Mucosa of stomach (tissue), 1 donor: Measurements from ENCODE around the gene INO80B.

Experiments used
- H3K27me3 ChIP-seq: one replicate; pipeline ENCODE4 v1.7.0; 2013; ENCODE audit warnings: mild to moderate bottlenecking, low read length; ENCODE audit not compliant: control insufficient read depth, insufficient read depth
- H3K36me3 ChIP-seq: one replicate; pipeline ENCODE4 v1.7.0; 2013; ENCODE audit warnings: low read length; ENCODE audit not compliant: control insufficient read depth, insufficient read depth
- H3K4me1 ChIP-seq: one replicate; pipeline ENCODE4 v1.7.0; 2013; ENCODE audit warnings: mild to moderate bottlenecking, low read length; ENCODE audit not compliant: control insufficient read depth, insufficient read depth
- H3K4me3 ChIP-seq: one replicate; pipeline ENCODE4 v1.7.0; 2013; ENCODE audit warnings: low read length
- H3K9ac ChIP-seq: one replicate; pipeline ENCODE4 v1.7.0; 2013; ENCODE audit warnings: mild to moderate bottlenecking, low read length, moderate library complexity
- H3K9me3 ChIP-seq: one replicate; pipeline ENCODE4 v1.7.0; 2013; ENCODE audit warnings: mild to moderate bottlenecking, low read length, moderate library complexity; ENCODE audit not compliant: control insufficient read depth
- donor health status: Pancreatic carcinoma.

INO80B gene

DNA sequence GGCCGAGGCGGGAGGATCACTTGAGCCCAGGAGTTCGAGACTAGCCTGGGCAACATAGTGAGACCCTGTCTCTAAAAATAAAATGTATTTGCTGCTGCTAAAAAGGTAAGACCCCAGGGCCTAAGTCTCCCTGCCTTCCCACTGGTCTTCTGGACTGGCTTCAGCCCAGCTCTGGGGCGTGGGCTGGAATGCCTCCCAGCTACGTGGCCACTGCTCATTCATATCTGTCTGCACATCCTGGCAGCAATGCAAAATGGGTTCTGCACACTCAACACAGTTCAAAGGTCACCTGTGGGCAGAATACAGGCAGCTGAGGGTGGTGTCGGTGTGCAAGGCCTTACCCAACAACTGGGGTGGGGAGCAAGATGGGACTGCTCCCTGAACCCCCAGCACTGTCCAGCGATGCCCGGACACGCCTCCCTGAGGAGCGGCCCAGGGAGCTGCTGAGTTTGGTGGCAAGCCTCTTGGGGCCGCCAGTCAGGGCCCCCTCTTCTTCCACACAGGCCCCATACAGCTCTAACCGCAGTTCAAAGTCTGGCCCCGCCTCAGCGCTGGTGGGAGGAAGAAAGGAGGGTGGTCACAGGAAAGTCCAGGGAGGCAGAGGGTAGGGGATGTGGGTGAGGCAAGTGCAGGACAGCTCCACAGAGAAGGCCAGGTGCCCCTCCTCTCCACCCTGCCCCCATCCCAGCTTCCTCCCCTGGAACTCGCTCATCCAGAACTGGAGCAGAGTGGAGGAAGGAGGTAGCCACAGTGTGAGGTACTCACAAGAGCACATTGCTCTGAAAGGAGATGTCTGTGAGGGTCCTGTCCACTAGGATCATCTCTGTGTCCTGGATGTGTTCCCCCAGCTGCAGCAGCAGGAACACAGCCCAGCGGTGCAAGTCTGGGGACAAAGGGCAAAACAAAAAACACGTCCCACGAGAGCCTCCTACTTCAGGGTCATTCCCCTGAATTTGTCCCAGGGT, 25.1 kb upstream of the INO80B start:
- no peak overlapping the region for H3K9ac ChIP-seq

DNA sequence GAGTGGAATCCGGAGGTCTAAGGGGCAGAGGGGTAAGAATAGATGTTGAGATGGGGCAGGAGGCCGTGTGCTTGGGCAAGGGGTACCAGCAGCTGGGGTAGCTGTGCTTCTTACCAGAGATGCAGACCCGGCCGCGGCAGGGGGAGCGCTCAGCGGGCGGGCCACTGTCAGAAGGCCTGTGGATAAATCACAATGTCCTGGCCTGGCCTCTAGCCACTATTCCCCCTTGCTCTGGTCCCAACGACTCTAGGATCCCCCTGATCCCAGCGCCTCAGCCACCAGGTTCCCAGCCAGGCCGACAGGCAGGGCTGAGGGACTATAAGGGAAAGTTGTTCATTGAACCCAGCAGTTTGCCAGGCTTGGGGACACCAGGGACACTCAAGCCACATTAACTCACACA, 24.4 kb upstream of the INO80B start:
- Histone ChIP-seq H3K27me3 (no peaks in the 10 kb centered on the region), H3K9ac (no peak overlapping the region), H3K4me3 (no peak overlapping the region), H3K9me3 (no peaks in the 10 kb centered on the region), H3K4me1 (peaks cover 16% of the 10 kb centered on the region), H3K36me3 (peaks cover 5% of the 10 kb centered on the region)

More for the DNA sequence above, 25.1 kb upstream of the INO80B start:
- Histone ChIP-seq H3K9me3 (no peaks in the 10 kb centered on the region), H3K4me1 (peaks cover 16% of the 10 kb centered on the region), H3K27me3 (no peaks in the 10 kb centered on the region), H3K4me3 (no peak overlapping the region), H3K36me3 (peaks cover 5% of the 10 kb centered on the region)

DNA sequence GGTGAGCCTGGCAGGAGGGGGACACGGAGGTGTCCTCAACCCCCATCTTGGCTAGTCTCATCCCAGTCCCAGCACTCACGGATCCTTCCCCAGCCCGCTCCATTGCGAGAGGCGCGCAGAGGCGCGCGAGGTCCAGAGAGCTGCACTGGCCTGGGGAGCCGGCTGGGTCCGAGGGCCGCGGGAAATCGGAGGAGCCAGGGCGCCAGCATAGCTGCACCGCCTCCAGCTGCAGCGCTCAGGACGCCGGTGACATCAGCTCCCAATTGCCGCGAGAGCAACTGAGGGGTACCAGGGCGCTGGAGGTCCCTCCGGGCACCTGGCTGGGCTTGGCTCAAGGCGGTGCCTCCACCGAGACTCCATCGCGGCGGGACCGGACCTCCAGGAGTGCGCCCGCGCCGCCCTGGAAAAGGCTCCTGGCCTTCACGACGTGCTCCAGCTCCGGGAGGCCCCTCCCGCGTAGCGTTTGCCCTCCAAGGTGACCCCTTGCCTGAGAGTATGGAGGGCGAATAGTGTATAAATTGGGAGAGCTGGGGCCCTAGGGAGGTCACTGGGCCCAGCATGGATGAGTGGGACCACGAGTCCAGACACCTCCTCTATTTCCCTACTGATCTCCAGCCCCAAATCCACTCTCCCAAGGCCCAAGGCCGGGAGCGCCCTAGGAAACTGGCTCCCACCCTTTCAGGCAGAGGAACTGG, 18.6 kb upstream of the INO80B start:
- H3K9ac ChIP-seq = no peak overlapping the region
- no peaks in the 10 kb centered on the region for H3K36me3 ChIP-seq
- peaks cover 21% of the 10 kb centered on the region for H3K4me1 ChIP-seq
- no peak overlapping the region for H3K4me3 ChIP-seq
- H3K9me3 ChIP-seq = no peaks in the 10 kb centered on the region
- H3K27me3 ChIP-seq = peaks cover 6% of the 10 kb centered on the region

DNA sequence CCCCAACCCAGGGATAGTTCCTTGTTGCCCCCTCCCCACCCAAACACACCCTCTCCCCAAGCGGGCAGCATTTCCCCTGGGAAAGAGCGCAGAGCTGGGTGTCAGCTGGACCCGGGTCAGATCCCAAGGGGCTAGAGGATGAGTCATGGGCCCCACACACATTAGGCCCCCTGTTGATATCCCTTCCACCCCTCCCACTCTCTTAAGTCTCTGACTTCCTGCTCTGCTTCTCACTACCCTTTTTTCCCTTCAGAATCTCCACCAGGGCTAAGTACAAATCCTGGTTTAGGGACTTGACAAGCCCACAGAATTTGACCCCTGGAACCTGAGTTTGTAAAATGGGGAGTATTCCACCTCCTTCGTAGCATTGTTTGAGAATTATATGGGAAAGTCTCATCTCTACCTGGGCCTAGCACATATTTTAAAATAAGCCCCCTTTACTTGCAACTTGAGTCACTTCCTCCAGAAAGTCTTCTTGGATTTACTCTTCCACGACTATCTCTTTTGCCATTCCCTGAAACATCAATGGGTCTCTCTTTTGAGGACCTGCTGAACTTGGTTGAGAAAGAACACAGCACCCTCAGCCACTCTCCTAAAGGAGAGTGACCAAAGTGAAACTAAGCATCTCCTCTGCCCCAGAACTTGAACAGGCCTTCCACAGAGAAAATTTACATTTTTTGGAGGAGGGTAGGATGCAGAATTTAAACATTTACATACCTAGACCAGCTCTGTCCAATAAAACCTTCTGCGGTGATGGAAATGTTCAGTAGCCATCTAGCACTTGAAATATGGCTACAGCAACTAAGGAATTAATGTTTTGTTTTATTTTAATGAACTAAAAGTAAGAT, 17.8 kb upstream of the INO80B start:
- Histone ChIP-seq H3K9me3 (no peaks in the 10 kb centered on the region), H3K4me3 (no peak overlapping the region), H3K27me3 (peaks cover 9% of the 10 kb centered on the region), H3K36me3 (no peaks in the 10 kb centered on the region), H3K9ac (no peak overlapping the region), H3K4me1 (peaks cover 26% of the 10 kb centered on the region)

DNA sequence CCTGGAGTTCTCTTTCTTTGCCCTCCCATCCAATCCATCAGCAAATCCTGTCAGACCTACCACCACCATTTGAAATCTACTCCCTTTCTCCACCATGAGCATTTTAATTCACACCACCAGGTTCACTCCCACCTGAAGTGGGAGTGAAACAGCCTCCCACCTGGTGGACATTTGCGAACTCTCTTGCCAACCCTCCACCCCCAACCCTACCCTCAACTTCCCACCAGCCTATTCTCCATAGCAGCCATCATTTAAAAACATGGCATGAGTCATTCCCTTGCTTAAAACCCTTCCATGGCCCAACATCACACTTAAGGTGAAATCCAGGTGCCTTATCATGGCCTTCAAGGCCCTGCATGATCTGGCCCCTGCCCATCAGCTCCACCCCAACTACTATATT, 16.6 kb upstream of the INO80B start:
- H3K36me3 ChIP-seq = no peaks in the 10 kb centered on the region
- H3K9me3 ChIP-seq = no peaks in the 10 kb centered on the region
- H3K9ac ChIP-seq = no peak overlapping the region
- peaks cover 9% of the 10 kb centered on the region for H3K27me3 ChIP-seq
- peaks cover 33% of the 10 kb centered on the region for H3K4me1 ChIP-seq
- no peak overlapping the region for H3K4me3 ChIP-seq

DNA sequence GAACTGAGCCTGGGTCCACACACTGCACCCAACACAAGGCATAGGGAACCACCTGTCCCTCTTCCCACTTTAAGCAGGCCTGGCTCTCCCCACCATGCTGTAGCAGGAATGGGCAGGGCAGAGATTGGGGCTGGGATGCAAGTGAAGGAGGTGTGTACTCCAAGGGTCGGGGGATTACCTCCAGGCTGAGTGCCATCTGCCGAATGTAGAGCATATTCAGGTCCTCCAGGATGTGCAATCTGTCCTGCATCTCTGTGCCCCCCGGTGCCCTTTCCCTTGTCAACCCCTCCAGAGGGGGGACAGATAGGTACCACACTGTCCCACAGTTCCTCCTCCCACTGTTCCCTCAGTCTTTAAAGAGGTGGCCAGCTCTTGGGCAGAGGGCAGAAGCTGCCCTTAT, 15.5 kb upstream of the INO80B start:
- Histone ChIP-seq H3K27me3 (peaks cover 9% of the 10 kb centered on the region), H3K4me1 (peaks cover 33% of the 10 kb centered on the region), H3K36me3 (no peaks in the 10 kb centered on the region), H3K9ac (peak overlapping the region; percentile 77), H3K4me3 (no peak overlapping the region), H3K9me3 (no peaks in the 10 kb centered on the region)

DNA sequence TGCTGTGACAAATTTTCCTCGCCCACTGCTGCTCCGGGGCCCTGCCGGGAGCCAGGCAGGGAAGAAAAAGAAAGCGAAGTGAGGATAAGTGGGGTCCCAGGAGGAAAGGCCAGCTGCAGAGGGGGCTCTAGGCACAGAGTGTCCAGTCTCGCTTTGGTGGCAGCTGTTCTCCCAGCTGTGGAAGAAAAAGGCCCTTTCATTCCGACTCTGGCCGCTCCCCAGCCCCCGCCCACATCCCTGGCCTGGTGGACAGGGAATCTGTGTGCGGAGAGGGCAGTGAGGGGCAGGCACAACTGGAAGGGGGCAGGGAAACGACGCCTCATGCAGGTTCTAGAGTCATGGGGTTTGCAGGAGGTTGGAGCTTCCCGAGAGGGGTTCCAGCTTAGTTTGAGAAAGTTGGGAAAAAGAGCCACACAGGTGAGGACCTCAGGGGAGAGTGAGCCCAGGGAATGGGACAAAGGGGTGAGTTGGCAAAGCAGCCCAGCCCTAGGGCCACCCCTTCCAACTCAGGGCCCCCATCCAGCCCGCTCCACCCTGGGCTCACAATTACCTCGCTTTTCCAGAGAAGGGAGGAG, 15.0 kb upstream of the INO80B start:
- Histone ChIP-seq H3K9me3 (no peaks in the 10 kb centered on the region), H3K36me3 (no peaks in the 10 kb centered on the region), H3K4me3 (peak overlapping the region; percentile 21), H3K4me1 (peaks cover 33% of the 10 kb centered on the region), H3K9ac (peak overlapping the region; percentile 77), H3K27me3 (peaks cover 9% of the 10 kb centered on the region)

DNA sequence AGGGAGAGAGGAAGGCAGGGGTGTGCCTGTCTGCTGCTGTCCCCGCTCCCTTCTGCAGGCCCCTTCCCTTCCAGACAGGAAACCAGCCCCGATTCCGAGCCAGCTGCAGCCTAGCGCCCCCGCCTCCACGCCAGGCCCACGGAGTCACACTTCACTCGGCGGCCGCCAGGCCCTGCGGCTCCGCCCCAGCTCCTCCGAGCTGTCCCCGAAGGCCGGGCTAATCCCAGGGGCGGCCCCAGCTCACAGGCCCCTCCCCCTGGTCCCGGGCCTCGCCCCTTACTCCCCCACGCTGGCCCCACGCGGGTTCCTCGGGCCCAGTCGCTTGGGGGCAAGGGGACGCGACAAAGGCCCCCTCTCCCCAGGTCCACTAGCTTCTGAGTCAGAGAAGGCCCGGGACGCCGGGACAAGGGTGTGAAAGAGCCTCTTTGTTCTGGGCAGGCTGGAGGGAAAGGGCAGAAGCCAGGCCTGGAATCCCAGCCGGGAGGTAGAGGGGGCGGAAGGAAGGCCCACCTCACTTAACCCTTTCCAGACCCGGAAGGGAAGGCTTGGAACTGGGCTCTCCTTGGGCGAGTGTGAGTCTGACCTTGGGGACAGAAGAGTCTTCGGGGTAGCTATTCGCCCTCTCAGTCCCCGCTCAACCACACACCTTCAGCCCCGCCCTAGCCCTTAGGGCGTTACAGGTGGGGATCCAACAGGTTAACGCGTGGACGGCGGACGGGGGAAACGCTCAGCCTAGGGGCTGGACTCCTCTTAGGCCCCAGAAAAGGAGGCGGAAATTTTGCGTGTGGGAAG, 14.3 kb upstream of the INO80B start:
- Histone ChIP-seq H3K9ac (peak overlapping the region; percentile 77), H3K9me3 (no peaks in the 10 kb centered on the region), H3K36me3 (no peaks in the 10 kb centered on the region), H3K4me3 (peak overlapping the region; percentile 63), H3K27me3 (peaks cover 9% of the 10 kb centered on the region), H3K4me1 (peaks cover 33% of the 10 kb centered on the region)

DNA sequence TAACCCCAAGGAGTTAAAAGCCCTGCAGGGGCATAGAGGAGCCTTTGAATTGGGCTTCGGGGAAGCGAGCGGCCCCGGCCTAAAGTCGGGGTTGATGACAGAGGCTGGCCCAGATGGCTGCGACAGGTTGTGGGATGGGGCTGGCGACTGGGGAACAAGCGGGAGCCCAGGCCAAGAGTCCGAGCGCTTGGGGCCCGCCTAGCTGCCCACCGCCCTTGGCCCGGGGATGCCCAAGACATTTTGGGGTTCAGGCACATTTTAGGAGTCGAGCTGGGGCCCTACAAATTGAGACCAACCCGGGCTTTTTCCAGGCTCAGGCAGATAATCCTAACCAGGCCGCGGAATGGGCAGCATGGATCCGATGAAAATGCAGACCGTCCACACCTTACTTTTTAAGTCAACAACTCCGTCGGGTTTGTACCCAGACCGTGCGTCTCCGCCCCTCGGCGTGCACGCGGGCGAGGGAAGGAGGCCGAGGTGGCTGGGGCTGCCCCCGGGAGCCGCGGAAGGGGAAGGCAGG, 13.7 kb upstream of the INO80B start:
- H3K36me3 ChIP-seq = no peaks in the 10 kb centered on the region
- H3K9me3 ChIP-seq = no peaks in the 10 kb centered on the region
- peak overlapping the region; percentile 63 for H3K4me3 ChIP-seq
- H3K27me3 ChIP-seq = peaks cover 9% of the 10 kb centered on the region
- peaks cover 33% of the 10 kb centered on the region for H3K4me1 ChIP-seq
- peak overlapping the region; percentile 77 for H3K9ac ChIP-seq

DNA sequence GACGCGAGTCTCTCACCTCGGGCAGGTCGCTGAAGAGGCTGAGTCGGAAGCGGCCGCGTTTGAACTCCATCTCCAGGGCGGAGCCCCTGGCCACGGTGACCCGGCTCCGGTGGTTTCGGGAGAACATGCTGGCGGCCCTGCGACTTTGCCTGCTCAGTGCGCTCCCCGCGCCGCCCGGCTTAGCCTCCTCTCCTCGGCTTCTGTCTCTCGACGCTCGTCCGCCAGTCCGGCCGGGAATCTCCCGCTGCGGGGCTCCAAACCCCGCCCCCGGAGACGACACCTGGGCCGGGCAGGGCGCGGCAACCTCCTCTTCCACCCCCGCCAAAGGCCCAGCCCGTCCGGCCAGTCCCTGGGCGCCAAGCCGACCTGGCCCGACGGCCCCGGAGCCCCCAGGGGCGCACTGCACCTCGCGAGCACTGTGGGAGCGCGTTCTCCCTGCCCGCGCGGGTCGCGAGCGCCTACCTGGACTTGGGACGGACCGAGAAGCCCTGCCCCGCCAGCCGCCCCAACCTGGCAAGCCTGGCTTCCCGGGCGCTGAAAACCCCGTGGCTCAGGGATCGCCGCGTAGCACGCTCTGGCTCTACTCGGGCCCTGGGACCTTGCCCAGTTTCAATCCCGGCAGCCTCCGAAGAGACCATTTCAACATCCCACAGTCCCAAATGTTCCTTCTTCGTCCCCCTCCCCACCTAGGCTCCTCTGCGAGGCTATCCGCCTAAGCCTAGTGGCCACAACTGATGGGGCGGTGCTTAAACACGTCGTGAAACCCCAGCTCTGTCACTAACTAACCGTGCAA, 13.0 kb upstream of the INO80B start, which contains the start of gene RTKN:
Gene RTKN, minus strand, starts transcription at position 248 of the 793 bp plus-strand sequence. Its CDS starts 121 bp downstream, at position 127.
- Histone ChIP-seq H3K9me3 (no peaks in the 10 kb centered on the region), H3K4me1 (peaks cover 33% of the 10 kb centered on the region), H3K9ac (peak within 1 kb of the TSS; percentile 77), H3K27me3 (peaks cover 9% of the 10 kb centered on the region), H3K4me3 (peak within 1 kb of the TSS; percentile 63), H3K36me3 (no peaks in the 10 kb centered on the region)
